Measurements from ENCODE around the gene SLC52A3.
A peak's percentile ranks its signal among the peaks of the same experiment; 100 is the strongest.
"Not testable (repeated sequence)": the region's sequence is repeated elsewhere in the genome, so short reads cannot be mapped to it uniquely, and the experiment has no call there.

The SLC52A3 gene

DNA sequence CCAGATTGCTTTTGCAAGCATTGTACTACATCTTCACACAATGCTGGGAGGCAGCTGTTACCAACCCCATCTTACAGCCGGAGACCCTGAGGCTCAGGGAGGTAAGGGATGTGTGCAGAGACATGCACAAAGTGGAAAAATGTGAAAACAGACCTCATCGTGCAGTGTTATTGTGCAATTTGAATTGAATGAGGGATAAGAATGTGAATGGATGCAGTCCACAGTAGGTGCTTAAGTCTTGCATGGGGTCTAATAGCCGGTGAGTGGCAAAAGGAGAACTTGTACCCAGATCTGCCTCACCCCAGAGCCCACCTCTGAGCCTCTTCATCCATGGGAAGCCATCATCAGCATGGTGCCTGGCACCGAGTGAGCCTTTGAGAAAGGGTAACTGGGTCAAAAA lies 42.1 kb downstream of the SLC52A3 start:
- Histone ChIP-seq H3K9me3 (ENCODE audit: insufficient read depth, low read depth, low read length) (no peaks in the 10 kb centered on the region), H4K12ac (ENCODE audit: low read depth, low read length) (no peak overlapping the region), H3K18ac (ENCODE audit: low read length) (no peak overlapping the region), H3K4me1 (ENCODE audit: control insufficient read depth in 1 of 2, insufficient read depth in 2 of 2, low read length in 2 of 2) (peaks cover 0 to 3% of the 10 kb centered on the region in 2 experiments), H3K79me2 (ENCODE audit: control insufficient read depth, insufficient read depth, low read length, poor library complexity) (peaks cover 2% of the 10 kb centered on the region), H2BK12ac (ENCODE audit: low read length) (no peak overlapping the region), H4K91ac (ENCODE audit: low read depth, low read length) (no peak overlapping the region), H2BK120ac (ENCODE audit: insufficient read depth, low read length, poor library complexity) (no peak overlapping the region), H3K4me2 (ENCODE audit: low read length) (no peak overlapping the region), H4K8ac (ENCODE audit: low read depth, low read length) (no peak overlapping the region), H3K9ac (ENCODE audit: low read length) (no peak overlapping the region), H3K4ac (ENCODE audit: low read depth, low read length) (no peak overlapping the region), H3K36me3 (ENCODE audit: control insufficient read depth in 1 of 2, insufficient read depth in 2 of 2, low read length in 2 of 2) (no peaks in the 10 kb centered on the region), H2BK5ac (ENCODE audit: low read depth, low read length, poor library complexity) (no peak overlapping the region), H2AK5ac (ENCODE audit: low read length) (no peak overlapping the region), H3K27ac (ENCODE audit: low read depth, low read length) (no peak overlapping the region), H2AFZ (ENCODE audit: insufficient read depth, low read length, poor library complexity) (no peak overlapping the region), H3K27me3 (ENCODE audit: insufficient read depth, low read length) (peaks cover 9% of the 10 kb centered on the region), H3K79me1 (ENCODE audit: low read length) (no peaks in the 10 kb centered on the region), H3K14ac (ENCODE audit: low read length) (no peak overlapping the region), H3K23ac (ENCODE audit: low read length) (peak overlapping the region; percentile 46), H3K4me3 (ENCODE audit: low read depth, low read length) (no peak overlapping the region)
- DNase-seq = no peak
- no CpG with 5 or more reads among the region's 4 CpGs for WGBS (ENCODE audit: extremely low coverage, insufficient coverage, insufficient read length)

DNA sequence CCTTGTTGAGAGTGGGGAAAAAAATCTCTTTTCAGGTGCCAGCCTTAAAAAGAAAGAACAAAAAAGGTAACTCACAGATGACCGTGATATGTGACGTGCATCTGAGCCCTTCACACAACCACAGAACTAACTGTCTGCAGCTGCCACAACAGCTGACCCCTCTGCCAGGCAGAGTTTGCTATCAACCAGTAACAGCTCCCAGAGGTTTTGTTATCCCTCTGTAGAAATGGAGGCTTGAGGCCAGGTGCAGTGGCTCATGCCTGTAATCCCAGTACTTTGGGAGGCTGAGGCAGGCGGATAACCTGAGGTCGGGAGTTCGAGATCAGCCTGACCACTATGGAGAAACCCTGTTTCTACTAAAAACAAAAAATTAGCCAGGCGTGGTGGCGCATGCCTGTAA lies 42.8 kb downstream of the SLC52A3 start:
- H3K4ac ChIP-seq (ENCODE audit: low read depth, low read length) = no peak overlapping the region
- H2BK12ac ChIP-seq (ENCODE audit: low read length) = no peak overlapping the region
- WGBS (ENCODE audit: extremely low coverage, insufficient coverage, insufficient read length) = no CpG with 5 or more reads among the region's 7 CpGs
- no peak overlapping the region for H2BK5ac ChIP-seq (ENCODE audit: low read depth, low read length, poor library complexity)
- no peak overlapping the region for H3K9ac ChIP-seq (ENCODE audit: low read length)
- no peak overlapping the region for H4K91ac ChIP-seq (ENCODE audit: low read depth, low read length)
- no peak overlapping the region for H3K23ac ChIP-seq (ENCODE audit: low read length)
- no peak overlapping the region for H4K12ac ChIP-seq (ENCODE audit: low read depth, low read length)
- H3K4me3 ChIP-seq (ENCODE audit: low read depth, low read length) = no peak overlapping the region
- no peak overlapping the region for H3K27ac ChIP-seq (ENCODE audit: low read depth, low read length)
- H3K79me2 ChIP-seq (ENCODE audit: control insufficient read depth, insufficient read depth, low read length, poor library complexity) = peaks cover 2% of the 10 kb centered on the region
- H3K18ac ChIP-seq (ENCODE audit: low read length) = no peak overlapping the region
- peaks cover 9% of the 10 kb centered on the region for H3K27me3 ChIP-seq (ENCODE audit: insufficient read depth, low read length)
- no peak overlapping the region for H2AK5ac ChIP-seq (ENCODE audit: low read length)
- H3K4me1 ChIP-seq (ENCODE audit: control insufficient read depth in 1 of 2, insufficient read depth in 2 of 2, low read length in 2 of 2) = peaks cover 0 to 3% of the 10 kb centered on the region in 2 experiments
- no peaks in the 10 kb centered on the region for H3K36me3 ChIP-seq (ENCODE audit: control insufficient read depth in 1 of 2, insufficient read depth in 2 of 2, low read length in 2 of 2)
- H4K8ac ChIP-seq (ENCODE audit: low read depth, low read length) = no peak overlapping the region
- no peak overlapping the region for H2BK120ac ChIP-seq (ENCODE audit: insufficient read depth, low read length, poor library complexity)
- no peak overlapping the region for H2AFZ ChIP-seq (ENCODE audit: insufficient read depth, low read length, poor library complexity)
- H3K14ac ChIP-seq (ENCODE audit: low read length) = no peak overlapping the region
- no peak for DNase-seq
- no peak overlapping the region for H3K4me2 ChIP-seq (ENCODE audit: low read length)
- no peaks in the 10 kb centered on the region for H3K79me1 ChIP-seq (ENCODE audit: low read length)
- no peaks in the 10 kb centered on the region for H3K9me3 ChIP-seq (ENCODE audit: insufficient read depth, low read depth, low read length)

DNA sequence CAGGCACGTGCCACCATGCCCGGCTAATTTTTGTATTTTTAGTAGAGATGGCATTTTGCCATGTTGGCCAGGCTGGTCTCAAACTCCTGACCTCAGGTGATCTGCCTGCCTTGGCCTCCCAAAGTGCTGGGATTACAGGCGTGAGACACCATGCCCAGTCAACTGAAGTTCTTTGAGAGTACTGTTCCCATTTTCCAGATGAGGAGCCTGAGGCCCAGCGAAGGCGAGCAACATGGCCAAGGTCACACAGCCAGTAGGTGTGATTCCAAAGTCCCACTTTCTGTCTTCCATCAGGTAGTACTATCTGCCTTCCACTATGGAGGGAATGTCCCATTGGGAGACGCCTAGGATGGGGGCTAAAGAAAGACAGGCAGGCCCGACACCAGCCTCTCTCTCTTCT lies 43.5 kb downstream of the SLC52A3 start:
- H4K91ac ChIP-seq (ENCODE audit: low read depth, low read length); H3K23ac ChIP-seq (ENCODE audit: low read length); H3K18ac ChIP-seq (ENCODE audit: low read length); H2BK5ac ChIP-seq (ENCODE audit: low read depth, low read length, poor library complexity); H2BK12ac ChIP-seq (ENCODE audit: low read length); H2AFZ ChIP-seq (ENCODE audit: insufficient read depth, low read length, poor library complexity); H3K27me3 ChIP-seq (ENCODE audit: insufficient read depth, low read length); H3K9ac ChIP-seq (ENCODE audit: low read length); H3K4me2 ChIP-seq (ENCODE audit: low read length); H3K4me1 ChIP-seq (ENCODE audit: control insufficient read depth in 1 of 2, insufficient read depth in 2 of 2, low read length in 2 of 2); H2AK5ac ChIP-seq (ENCODE audit: low read length); H3K79me1 ChIP-seq (ENCODE audit: low read length); DNase-seq; H4K12ac ChIP-seq (ENCODE audit: low read depth, low read length); H3K9me3 ChIP-seq (ENCODE audit: insufficient read depth, low read depth, low read length); H3K4ac ChIP-seq (ENCODE audit: low read depth, low read length); H3K14ac ChIP-seq (ENCODE audit: low read length); H3K36me3 ChIP-seq (ENCODE audit: control insufficient read depth in 1 of 2, insufficient read depth in 2 of 2, low read length in 2 of 2); H4K8ac ChIP-seq (ENCODE audit: low read depth, low read length); H3K79me2 ChIP-seq (ENCODE audit: control insufficient read depth, insufficient read depth, low read length, poor library complexity); H2BK120ac ChIP-seq (ENCODE audit: insufficient read depth, low read length, poor library complexity); H3K27ac ChIP-seq (ENCODE audit: low read depth, low read length); H3K4me3 ChIP-seq (ENCODE audit: low read depth, low read length): not testable (repeated sequence)
- no CpG with 5 or more reads among the region's 7 CpGs for WGBS (ENCODE audit: extremely low coverage, insufficient coverage, insufficient read length)

DNA sequence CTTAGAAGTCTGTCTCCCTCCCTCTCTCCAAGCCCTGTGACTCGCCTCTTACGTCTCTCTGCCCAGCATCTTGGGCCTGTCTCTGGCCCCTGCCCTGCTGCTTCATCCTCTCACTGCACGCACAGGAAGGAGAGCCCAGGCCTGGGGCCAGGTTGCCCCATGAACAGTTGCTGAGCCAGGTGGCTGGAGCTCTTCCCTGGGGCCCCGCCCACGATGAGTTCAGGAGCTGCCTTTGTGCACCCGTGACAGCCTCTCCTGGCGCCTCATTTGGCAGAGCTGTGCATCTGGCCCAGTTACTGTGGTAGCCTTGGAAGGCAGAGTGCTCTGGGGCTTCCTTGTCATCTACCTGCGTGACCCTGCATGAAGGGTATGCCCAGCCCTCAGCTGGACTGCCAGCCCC lies 44.5 kb downstream of the SLC52A3 start:
- DNase-seq = no peak
- Histone ChIP-seq H3K14ac (ENCODE audit: low read length) (no peak overlapping the region), H3K27me3 (ENCODE audit: insufficient read depth, low read length) (peaks cover 9% of the 10 kb centered on the region), H3K79me1 (ENCODE audit: low read length) (no peaks in the 10 kb centered on the region), H2AFZ (ENCODE audit: insufficient read depth, low read length, poor library complexity) (no peak overlapping the region), H3K18ac (ENCODE audit: low read length) (no peak overlapping the region), H3K9ac (ENCODE audit: low read length) (no peak overlapping the region), H4K8ac (ENCODE audit: low read depth, low read length) (no peak overlapping the region), H2AK5ac (ENCODE audit: low read length) (no peak overlapping the region), H3K79me2 (ENCODE audit: control insufficient read depth, insufficient read depth, low read length, poor library complexity) (peaks cover 2% of the 10 kb centered on the region), H3K27ac (ENCODE audit: low read depth, low read length) (no peak overlapping the region), H3K23ac (ENCODE audit: low read length) (no peak overlapping the region), H3K4me2 (ENCODE audit: low read length) (no peak overlapping the region), H3K36me3 (ENCODE audit: control insufficient read depth in 1 of 2, insufficient read depth in 2 of 2, low read length in 2 of 2) (no peaks in the 10 kb centered on the region), H4K12ac (ENCODE audit: low read depth, low read length) (no peak overlapping the region), H3K4ac (ENCODE audit: low read depth, low read length) (no peak overlapping the region), H2BK120ac (ENCODE audit: insufficient read depth, low read length, poor library complexity) (no peak overlapping the region), H2BK5ac (ENCODE audit: low read depth, low read length, poor library complexity) (no peak overlapping the region), H3K4me1 (ENCODE audit: control insufficient read depth in 1 of 2, insufficient read depth in 2 of 2, low read length in 2 of 2) (peaks cover 0 to 3% of the 10 kb centered on the region in 2 experiments), H3K9me3 (ENCODE audit: insufficient read depth, low read depth, low read length) (peaks cover 2% of the 10 kb centered on the region), H4K91ac (ENCODE audit: low read depth, low read length) (no peak overlapping the region), H3K4me3 (ENCODE audit: low read depth, low read length) (no peak overlapping the region), H2BK12ac (ENCODE audit: low read length) (no peak overlapping the region)
- no CpG with 5 or more reads among the region's 8 CpGs for WGBS (ENCODE audit: extremely low coverage, insufficient coverage, insufficient read length)
